ENCODE data around the gene NCAM1. TPM values are rescaled to one million over a fixed set of nuclear protein-coding genes. Genes with fewer than 3 reads are reported as not detected.
A peak's percentile ranks its signal among the peaks of the same experiment; 100 is the strongest.

Gene NCAM1
- total RNA-seq, 1 experiment from 2014 or later = not detected

GRCh38 chr11:113273720-113274119 is 312.5 kb downstream of the NCAM1 start:
- Histone ChIP-seq H3K27me3 (ENCODE audit: low read length) (peaks cover 34% of the 10 kb centered on the region), H2AFZ (ENCODE audit: low read length) (no peak overlapping the region), H3K27ac (ENCODE audit: low read length) (no peak overlapping the region), H3K4me1 (ENCODE audit: insufficient read depth, low read length) (no peaks in the 10 kb centered on the region), H3K9me2 (replicated peaks; ENCODE audit: low read length) (no peaks in the 10 kb centered on the region), H4K20me1 (ENCODE audit: low read length) (no peaks in the 10 kb centered on the region), H3K4me3 (ENCODE audit: low read length) (no peak overlapping the region), H3K36me3 (ENCODE audit: low read depth, low read length) (no peaks in the 10 kb centered on the region), H3K4me2 (ENCODE audit: low read length) (no peak overlapping the region), H3K9ac (ENCODE audit: low read length) (no peak overlapping the region), H3F3A (ENCODE audit: low read length, unreplicated experiment) (no peaks in the 10 kb centered on the region), H3K9me3 (ENCODE audit: low read length) (no peaks in the 10 kb centered on the region), H3K79me2 (ENCODE audit: low read length) (no peaks in the 10 kb centered on the region)
- TF ChIP-seq CTCF (conservative IDR thresholded peaks at IDR 0.05; ENCODE audit: low read depth, low read length) = no peak
- TF ChIP-seq EZH2phosphoT487 (IDR thresholded peaks at IDR 0.05; ENCODE audit: borderline replicate concordance, low read length) = no peak
- no peak for TF ChIP-seq EZH2 (IDR thresholded peaks at IDR 0.05; ENCODE audit: low read length, unreplicated experiment)
- ChIA-PET CTCF (no interaction called here), POLR2A (ENCODE audit: unreplicated experiment) (no interaction called here)
- DNase-seq = no peak
- BruUV-seq (replicated peaks) = no TSS peak
- ATAC-seq = no peak
- intact Hi-C loops (cut with micrococcal nuclease) = no loop called here

- no peak overlapping the region for H3K27ac ChIP-seq (ENCODE audit: low read length)
- H3K4me1 ChIP-seq (ENCODE audit: insufficient read depth, low read length) = no peaks in the 10 kb centered on the region
- no peaks in the 10 kb centered on the region for H3K79me2 ChIP-seq (ENCODE audit: low read length)
- ATAC-seq (no peak), DNase-seq (peak; percentile 19)
- no peak overlapping the region for H3K4me3 ChIP-seq (ENCODE audit: low read length)
- no peak overlapping the region for H2AFZ ChIP-seq (ENCODE audit: low read length)
- CTCF ChIA-PET = no interaction called here
- no peaks in the 10 kb centered on the region for H3K9me3 ChIP-seq (ENCODE audit: low read length)
- BruUV-seq (replicated peaks) = no TSS peak
- H3F3A ChIP-seq (ENCODE audit: low read length, unreplicated experiment) = no peaks in the 10 kb centered on the region
- H3K36me3 ChIP-seq (ENCODE audit: low read depth, low read length) = no peaks in the 10 kb centered on the region
- H4K20me1 ChIP-seq (ENCODE audit: low read length) = no peaks in the 10 kb centered on the region
- no peak overlapping the region for H3K4me2 ChIP-seq (ENCODE audit: low read length)
- H3K9ac ChIP-seq (ENCODE audit: low read length) = no peak overlapping the region
- H3K27me3 ChIP-seq (ENCODE audit: low read length) = peaks cover 38% of the 10 kb centered on the region
- no peaks in the 10 kb centered on the region for H3K9me2 ChIP-seq (replicated peaks; ENCODE audit: low read length)
- POLR2A ChIA-PET (ENCODE audit: unreplicated experiment) = no interaction called here
- TF ChIP-seq CTCF (conservative IDR thresholded peaks at IDR 0.05; ENCODE audit: low read depth, low read length) (peak; percentile 36), EZH2 (IDR thresholded peaks at IDR 0.05; ENCODE audit: low read length, unreplicated experiment) (no peak)
- intact Hi-C loops (cut with micrococcal nuclease) = no loop called here
These were observed 313.7 kb downstream of the NCAM1 start for GRCh38 chr11:113274713-113275582.

GRCh38 chr11:113275602-113276001 is 314.4 kb downstream of the NCAM1 start:
- POLR2A ChIA-PET (ENCODE audit: unreplicated experiment) = no interaction called here
- Histone ChIP-seq H3K4me2 (ENCODE audit: low read length) (no peak overlapping the region), H3K9me2 (replicated peaks; ENCODE audit: low read length) (no peaks in the 10 kb centered on the region), H3K27me3 (ENCODE audit: low read length) (peaks cover 37% of the 10 kb centered on the region), H4K20me1 (ENCODE audit: low read length) (no peaks in the 10 kb centered on the region), H3K27ac (ENCODE audit: low read length) (no peak overlapping the region), H3K36me3 (ENCODE audit: low read depth, low read length) (no peaks in the 10 kb centered on the region), H2AFZ (ENCODE audit: low read length) (no peak overlapping the region), H3K9ac (ENCODE audit: low read length) (no peak overlapping the region), H3K4me3 (ENCODE audit: low read length) (no peak overlapping the region), H3K79me2 (ENCODE audit: low read length) (no peaks in the 10 kb centered on the region), H3K4me1 (ENCODE audit: insufficient read depth, low read length) (no peaks in the 10 kb centered on the region), H3F3A (ENCODE audit: low read length, unreplicated experiment) (no peaks in the 10 kb centered on the region), H3K9me3 (ENCODE audit: low read length) (no peaks in the 10 kb centered on the region)
- ATAC-seq = no peak
- no peak for DNase-seq
- CTCF ChIA-PET = interaction anchor here (0.6 kb wide), 1 partner anchor 223 kb away, joined by 3 read pairs; no protein-coding TSS in a partner anchor
- TF ChIP-seq CTCF (conservative IDR thresholded peaks at IDR 0.05; ENCODE audit: low read depth, low read length) (no peak), EZH2phosphoT487 (IDR thresholded peaks at IDR 0.05; ENCODE audit: borderline replicate concordance, low read length) (no peak), EZH2 (IDR thresholded peaks at IDR 0.05; ENCODE audit: low read length, unreplicated experiment) (no peak)
- intact Hi-C loops (cut with micrococcal nuclease) = no loop called here
- no TSS peak for BruUV-seq (replicated peaks)

Data from PC-3 (cell line).